GM12878 (cell line): ENCODE measurements around the gene SYTL2. TPM values are rescaled to one million over a fixed set of nuclear protein-coding genes. Genes with fewer than 3 reads are reported as not detected.

Experiments
- ATAC-seq: fragments of 200-7000 bp; cut with Tn5 transposase; 3 replicates; pipeline ENCODE4 v1.9.1; 2020; ENCODE audit warnings: mild to moderate bottlenecking, moderate library complexity
- BruUV-seq: library from RNA; stranded (reverse); fragments of 400-500 nt; replicated peaks from 2 replicates; lab custom pipeline; 2021; lab: Mats Ljungman, UMichigan
- CTCF ChIA-PET: fragments of 300-600 bp; sonication (Branson Sonifier 250); formaldehyde crosslinking; extraction: SDS; loops from one replicate; lab custom pipeline; 2021; ENCODE audit warnings: inconsistent platforms; lab: Yijun Ruan, JAX
- POLR2A ChIA-PET: fragments of 350-600 bp; formaldehyde crosslinking; extraction: SDS; loops from one replicate; lab custom pipeline; 2021; ENCODE audit warnings: inconsistent platforms; lab: Charles Lee
- RAD21 ChIA-PET: fragments of 300-600 bp; sonication (Branson Sonifier 250); formaldehyde crosslinking; loops from one replicate; lab custom pipeline; 2023; ENCODE audit warnings: antibody characterized with exemption; ENCODE audit not compliant: unreplicated experiment; lab: Charles Lee
- SMC1A ChIA-PET: fragments of 300-600 bp; sonication (Branson Sonifier 250); formaldehyde crosslinking; loops from one replicate; lab custom pipeline; 2023; ENCODE audit not compliant: unreplicated experiment, uncharacterized antibody; lab: Charles Lee
- DNase-seq: peaks from one replicate; pipeline ENCODE4 v3.0.0-alpha.2; 2011; ENCODE audit warnings: low read depth, low spot score
- FAIRE-seq: peaks from 3 replicates; lab custom pipeline; 2011; peaks lifted over from hg19 to GRCh38; lab: Jason Lieb, UNC
- H2AFZ ChIP-seq: 2 replicates; pipeline ENCODE4 v1.6.0; 2011; ENCODE audit warnings: low read depth, low read length, control low read depth; ENCODE audit not compliant: control insufficient read depth
- H3K27ac ChIP-seq: 2 replicates; pipeline ENCODE4 v1.5.1; 2011; ENCODE audit warnings: control low read depth; ENCODE audit not compliant: control insufficient read depth, insufficient read depth
- H3K27me3 ChIP-seq, 2 experiments: replicated peaks in 1 of 2; 2 replicates each; pipeline versions ENCODE4 v1.6.0 to v1.6.1; 2011; ENCODE audit warnings: low read length in 1 of 2; ENCODE audit not compliant: control insufficient read depth in 2 of 2, insufficient read depth in 2 of 2
- H3K36me3 ChIP-seq, 2 experiments: 2 replicates each; pipeline ENCODE4 v1.5.1; 2011; ENCODE audit warnings: low read length in 1 of 2; ENCODE audit not compliant: control insufficient read depth in 2 of 2, insufficient read depth in 2 of 2
- H3K4me1 ChIP-seq: 2 replicates; pipeline ENCODE4 v1.6.1; 2011; ENCODE audit warnings: mild to moderate bottlenecking, low read length, moderate library complexity, mixed read lengths; ENCODE audit not compliant: control insufficient read depth, insufficient read depth
- H3K4me2 ChIP-seq: 2 replicates; pipeline ENCODE4 v1.6.0; 2011; ENCODE audit warnings: control low read depth; ENCODE audit not compliant: control insufficient read depth, insufficient read depth
- H3K4me3 ChIP-seq: fragments of 200-600 bp; sonication (generic); 2 replicates; pipeline ENCODE4 v1.5.1; 2016
- H3K79me2 ChIP-seq: 2 replicates; pipeline ENCODE4 v1.6.0; 2011; ENCODE audit warnings: low read length; ENCODE audit not compliant: control insufficient read depth, insufficient read depth
- H3K9ac ChIP-seq: 2 replicates; pipeline ENCODE4 v1.8.0; 2011; ENCODE audit warnings: low read length, control low read depth, mixed read lengths; ENCODE audit not compliant: control insufficient read depth, insufficient read depth
- H3K9me3 ChIP-seq: replicated peaks from 3 replicates; pipeline ENCODE4 v1.5.1; 2011; ENCODE audit warnings: mild to moderate bottlenecking, low read length; ENCODE audit not compliant: control insufficient read depth, insufficient read depth
- H4K20me1 ChIP-seq: 2 replicates; pipeline ENCODE4 v1.6.0; 2011; ENCODE audit not compliant: control insufficient read depth, insufficient read depth
- GABPA ChIP-seq: IDR thresholded peaks from 2 replicates; pipeline ENCODE4 v1.6.1; 2014; ENCODE audit warnings: antibody characterized with exemption, low read depth, mild to moderate bottlenecking, inconsistent platforms
- IRF3 ChIP-seq: fragments of 450-650 bp; IDR thresholded peaks from 2 replicates; pipeline ENCODE4 v1.6.1; 2014; ENCODE audit warnings: mild to moderate bottlenecking
- LARP7 ChIP-seq: fragments of 450-650 bp; IDR thresholded peaks from 2 replicates; pipeline ENCODE4 v1.6.1; 2017; ENCODE audit warnings: mild to moderate bottlenecking
- NFXL1 ChIP-seq: fragments of 450-650 bp; IDR thresholded peaks from 2 replicates; pipeline ENCODE4 v1.6.1; 2017; ENCODE audit warnings: antibody characterized with exemption, mild to moderate bottlenecking, borderline replicate concordance
- PAX5 ChIP-seq: IDR thresholded peaks from 2 replicates; pipeline ENCODE4 v1.6.1; 2011; ENCODE audit warnings: low read depth, low read length, borderline replicate concordance
- PAX8 ChIP-seq: fragments of 450-650 bp; IDR thresholded peaks from 2 replicates; pipeline ENCODE4 v1.6.1; 2017; ENCODE audit warnings: mild to moderate bottlenecking, moderate library complexity
- PKNOX1 ChIP-seq: fragments of 450-650 bp; IDR thresholded peaks from 2 replicates; pipeline ENCODE4 v1.6.1; 2016; ENCODE audit warnings: mild to moderate bottlenecking
- POLR2AphosphoS2 ChIP-seq: IDR thresholded peaks from 2 replicates; pipeline ENCODE4 v1.6.1; 2011; ENCODE audit warnings: low read depth, mild to moderate bottlenecking, low read length, improper control_type of control experiment, moderate library complexity
- SMARCA5 ChIP-seq: fragments of 450-650 bp; IDR thresholded peaks from 2 replicates; pipeline ENCODE4 v1.6.1; 2017; ENCODE audit warnings: mild to moderate bottlenecking
- TCF12 ChIP-seq: IDR thresholded peaks from 2 replicates; pipeline ENCODE4 v1.6.1; 2011; ENCODE audit warnings: low read depth, mild to moderate bottlenecking, low read length
- ZNF207 ChIP-seq: fragments of 450-650 bp; IDR thresholded peaks from 2 replicates; pipeline ENCODE4 v1.6.1; 2014; ENCODE audit warnings: antibody characterized with exemption, mild to moderate bottlenecking, borderline replicate concordance
- ZNF274 ChIP-seq: IDR thresholded peaks from one replicate; pipeline ENCODE4 v1.8.0; 2011; ENCODE audit not compliant: insufficient read length, insufficient read depth
- ZNF592 ChIP-seq: fragments of 450-650 bp; IDR thresholded peaks from 2 replicates; pipeline ENCODE4 v1.6.1; 2017; ENCODE audit warnings: mild to moderate bottlenecking, moderate library complexity
- in situ Hi-C: fragments of 300-500 bp; cut with MboI; formaldehyde crosslinking; loops from 9 replicates; pipeline ENCODE4 v1.14.3; 2018; ENCODE audit warnings: mixed read lengths
- intact Hi-C: fragments of 100-400 bp; cut with micrococcal nuclease; formaldehyde crosslinking; loops from one replicate; pipeline ENCODE4 v1.14.2; 2022; ENCODE audit not compliant: unreplicated experiment
- polyA plus RNA-seq, 11 experiments: library from polyadenylated mRNA; depleted of rRNA in 4 of 11; unstranded in 6 of 11; stranded (reverse) in 5 of 11; fragments of >200 nt; fragmentation: Nextera tagmentation in 4 of 11; fragmentation: Illumina TruSeq in 1 of 11; extraction: Ambion mirVana in 4 of 11; extraction: Trizol in 1 of 11; gene quantifications; 1 replicate in 1 of 11; 2 replicates in 10 of 11; pipeline versions ENCODE4 v1.2.1 to v1.2.3, GENCODE V29; 2011 to 2016; ENCODE audit warnings: inconsistent platforms in 2 of 11, missing spikeins in 2 of 11, low read depth in 1 of 11
- total RNA-seq, 4 experiments: library from RNA; depleted of rRNA in 3 of 4; stranded (reverse); fragments of >200 nt in 3 of 4; fragmentation: Illumina TruSeq in 1 of 4; extraction: Trizol in 1 of 4; gene quantifications; 2 replicates each; pipeline versions ENCODE4 v1.2.1 to v1.2.3, GENCODE V29; 2013 to 2021
- TF ChIP-seq, protein P1 (sequence below): fragments of 450-650 bp; formaldehyde crosslinking; IDR thresholded peaks from 2 replicates; pipeline ENCODE4 v1.4.0; 2020; ENCODE audit warnings: mild to moderate bottlenecking, moderate library complexity

SYTL2 gene
- total and polyA plus RNA-seq, 10 of the 15 experiments (the other 5 are each of a cell fraction or from before 2014, with no cell fraction given) = 0.02 to 1.4 (median 0.31) TPM; not detected in 2

DNA sequence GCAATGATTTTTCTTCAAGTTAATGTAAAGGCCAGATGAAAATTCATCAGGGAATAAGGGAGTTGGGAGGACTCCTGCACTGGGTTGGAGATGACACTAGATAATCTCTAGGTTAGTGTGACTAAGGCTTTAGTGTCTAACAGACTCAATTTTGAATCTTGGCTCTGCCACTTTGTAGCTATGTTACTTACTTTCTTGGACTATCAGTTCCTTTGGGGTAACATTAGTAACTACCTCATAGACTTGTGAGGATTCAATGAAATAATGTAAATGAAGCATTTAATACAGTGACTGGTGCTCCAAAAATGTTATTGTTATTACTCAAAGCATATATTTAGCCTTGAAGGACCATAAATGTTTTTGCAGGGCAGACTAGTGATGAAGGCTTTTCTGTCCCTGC, 115.4 kb downstream of the SYTL2 start:
- Histone ChIP-seq H3K79me2 (no peaks in the 10 kb centered on the region), H3K4me2 (no peak overlapping the region), H3K27me3 (no peaks in the 10 kb centered on the region), H3K36me3 (no peaks in the 10 kb centered on the region), H4K20me1 (no peaks in the 10 kb centered on the region), H3K4me3 (no peak overlapping the region), H3K4me1 (peaks cover 9% of the 10 kb centered on the region), H3K9ac (no peak overlapping the region), H2AFZ (no peak overlapping the region), H3K27ac (no peak overlapping the region), H3K9me3 (no peaks in the 10 kb centered on the region)
- in situ Hi-C loops (no loop called here), intact Hi-C loops (no loop called here)
- ATAC-seq (no peak), FAIRE-seq (no peak), DNase-seq (no peak)
- RAD21 ChIA-PET = interaction anchor here (1.4 kb wide), 1 partner anchor 36 kb away, joined by 3 read pairs; no protein-coding TSS in a partner anchor
- SMC1A ChIA-PET = interaction anchor here (0.5 kb wide), 1 partner anchor 909 kb away, joined by 4 read pairs; no protein-coding TSS in a partner anchor
- no TSS peak for BruUV-seq
- POLR2A ChIA-PET = no interaction called here
- TF ChIP-seq PAX8 (no peak), ZNF592 (no peak), PAX5 (no peak), SMARCA5 (no peak), ZNF207 (no peak), GABPA (no peak), LARP7 (no peak), POLR2AphosphoS2 (no peak), TCF12 (no peak), ZNF274 (no peak), IRF3 (no peak), PKNOX1 (no peak), NFXL1 (no peak)
- TF ChIP-seq, protein P1, sequence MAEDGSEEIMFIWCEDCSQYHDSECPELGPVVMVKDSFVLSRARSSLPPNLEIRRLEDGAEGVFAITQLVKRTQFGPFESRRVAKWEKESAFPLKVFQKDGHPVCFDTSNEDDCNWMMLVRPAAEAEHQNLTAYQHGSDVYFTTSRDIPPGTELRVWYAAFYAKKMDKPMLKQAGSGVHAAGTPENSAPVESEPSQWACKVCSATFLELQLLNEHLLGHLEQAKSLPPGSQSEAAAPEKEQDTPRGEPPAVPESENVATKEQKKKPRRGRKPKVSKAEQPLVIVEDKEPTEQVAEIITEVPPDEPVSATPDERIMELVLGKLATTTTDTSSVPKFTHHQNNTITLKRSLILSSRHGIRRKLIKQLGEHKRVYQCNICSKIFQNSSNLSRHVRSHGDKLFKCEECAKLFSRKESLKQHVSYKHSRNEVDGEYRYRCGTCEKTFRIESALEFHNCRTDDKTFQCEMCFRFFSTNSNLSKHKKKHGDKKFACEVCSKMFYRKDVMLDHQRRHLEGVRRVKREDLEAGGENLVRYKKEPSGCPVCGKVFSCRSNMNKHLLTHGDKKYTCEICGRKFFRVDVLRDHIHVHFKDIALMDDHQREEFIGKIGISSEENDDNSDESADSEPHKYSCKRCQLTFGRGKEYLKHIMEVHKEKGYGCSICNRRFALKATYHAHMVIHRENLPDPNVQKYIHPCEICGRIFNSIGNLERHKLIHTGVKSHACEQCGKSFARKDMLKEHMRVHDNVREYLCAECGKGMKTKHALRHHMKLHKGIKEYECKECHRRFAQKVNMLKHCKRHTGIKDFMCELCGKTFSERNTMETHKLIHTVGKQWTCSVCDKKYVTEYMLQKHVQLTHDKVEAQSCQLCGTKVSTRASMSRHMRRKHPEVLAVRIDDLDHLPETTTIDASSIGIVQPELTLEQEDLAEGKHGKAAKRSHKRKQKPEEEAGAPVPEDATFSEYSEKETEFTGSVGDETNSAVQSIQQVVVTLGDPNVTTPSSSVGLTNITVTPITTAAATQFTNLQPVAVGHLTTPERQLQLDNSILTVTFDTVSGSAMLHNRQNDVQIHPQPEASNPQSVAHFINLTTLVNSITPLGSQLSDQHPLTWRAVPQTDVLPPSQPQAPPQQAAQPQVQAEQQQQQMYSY = no peak
- CTCF ChIA-PET = interaction anchor here (0.9 to 4.3 kb wide), 3 partner anchors 10 to 147 kb away, joined by 3 to 27 read pairs (median 4); partner anchors contain the start of genes CCDC89 and TMEM126A
